Pancreas (tissue), 10 donors: ENCODE results near the gene GABARAP. TPM values are rescaled to one million over a fixed set of nuclear protein-coding genes. Genes with fewer than 3 reads are reported as not detected.
A peak's percentile ranks its signal among the peaks of the same experiment; 100 is the strongest.

Experiments
- ATAC-seq, 4 donors: fragments of 200-7000 bp; cut with Tn5 transposase; one replicate each; pipeline versions ENCODE4 v1.8.0 to v1.9.1; 2020; ENCODE audit warnings: mild to moderate bottlenecking in 4 of 4, moderate library complexity in 4 of 4
- DNase-seq, 6 donors: peaks; one replicate each; pipeline ENCODE4 v3.0.0-alpha.2; 2020
- FAIRE-seq: peaks from 2 replicates; lab custom pipeline; 2012; peaks lifted over from hg19 to GRCh38; lab: Jason Lieb, UNC
- H3K27ac ChIP-seq, 4 donors: fragments of 200-600 bp; sonication (generic); 1 replicate in 3 of 4; 2 replicates in 1 of 4; pipeline versions ENCODE4 v1.5.0 to v1.8.0; 2020
- H3K27me3 ChIP-seq, 4 donors: fragments of 200-600 bp; one replicate each; pipeline ENCODE4 v1.8.0; 2021
- H3K36me3 ChIP-seq, 3 donors: fragments of 200-600 bp; sonication (generic) in 1 of 3; one replicate each; pipeline versions ENCODE4 v1.5.0 to v1.8.0; 2020 to 2021
- H3K4me1 ChIP-seq, 3 donors: fragments of 200-600 bp; one replicate each; pipeline ENCODE4 v1.8.0; 2021
- H3K4me3 ChIP-seq, 4 donors: fragments of 200-600 bp; sonication (generic) in 2 of 4; one replicate each; pipeline versions ENCODE4 v1.5.0 to v1.8.0; 2020 to 2021
- H3K9me3 ChIP-seq, 4 donors: fragments of 200-600 bp; one replicate each; pipeline ENCODE4 v1.8.0; 2021
- CTCF ChIP-seq, 4 donors: fragments of 200-600 bp; sonication (generic) in 3 of 4; IDR thresholded peaks; one replicate each; pipeline versions ENCODE4 v1.5.0 to v1.8.0; 2021; ENCODE audit warnings: antibody characterized with exemption in 4 of 4
- WGBS, 2 donors: extraction: QIAGEN DNeasy Blood & Tissue Kit; methylation state at CpG; one replicate each; pipeline ENCODE4 v1.1.7; 2013; 5-methylcytosine and 5-hydroxymethylcytosine counted together
- intact Hi-C, 3 donors: fragments of 100-400 bp; cut with DNase I; formaldehyde crosslinking; loops; one replicate each; pipeline versions ENCODE4 v1.11.1 to v1.14.2; 2022
- polyA plus RNA-seq, 2 donors: library from polyadenylated mRNA; stranded (reverse); fragments of 200-250 nt; gene quantifications; one replicate each; pipeline ENCODE4 v1.2.3, GENCODE V29; 2013
- total RNA-seq, 6 donors: library from RNA; stranded (reverse); fragmentation: NEBNext Ultra II Directional in 4 of 6; extraction: Animal tissue kit (Norgen Biotek cat#: 25700) in 4 of 6; gene quantifications; one replicate each; pipeline versions ENCODE4 v1.2.1 to v1.2.4, GENCODE V29; 2021 to 2023
- donor health status: healthy with polysubstance abuse.
- donor health status: DM: no; HTN: no; CAD: no; lungs with moderate emphysema.
- donor health status: DM: no; HTN: no; CAD: no.
- donor health status: control.
- donor health status: control.
- donor health status: Bipolar disorder and iron deficiency.
- donor health status: DM: yes; HTN: yes; CAD: no.
- donor health status: DM: no; HTN: no; CAD: no.
- donor health status: DM: no; HTN: no; CAD: no.
- donor health status: DM: yes; HTN: yes; CAD: no.

Gene GABARAP
- total and polyA plus RNA-seq, 8 donors = 231 to 639 (median 312) TPM

- H3K36me3 ChIP-seq = no peaks in the 10 kb centered on the region
- WGBS, 2 donors = 81 to 82% methylated on average over 23 to 24 of the region's 24 CpGs
- intact Hi-C loops = no loop called here
- H3K27ac ChIP-seq = no peak overlapping the region
- H3K27me3 ChIP-seq = no peaks in the 10 kb centered on the region
- no peak for TF ChIP-seq CTCF (IDR thresholded peaks at IDR 0.05)
- no peaks in the 10 kb centered on the region for H3K4me1 ChIP-seq
- DNase-seq (peak in 2 of 6 donors; percentile 12 to 44), ATAC-seq (no peak), FAIRE-seq (no peak)
- no peaks in the 10 kb centered on the region for H3K9me3 ChIP-seq
- no peak overlapping the region for H3K4me3 ChIP-seq
Observed at GRCh38 chr17:7207120-7208001, 34.9 kb downstream of the GABARAP start.

GRCh38 chr17:7205561-7205960 lies 36.7 kb downstream of the GABARAP start:
- FAIRE-seq (no peak), ATAC-seq (no peak), DNase-seq (peak in 2 of 6 donors; percentile 9 to 16)
- H3K27me3 ChIP-seq = no peaks in the 10 kb centered on the region
- intact Hi-C loops = no loop called here
- no peaks in the 10 kb centered on the region for H3K36me3 ChIP-seq
- TF ChIP-seq CTCF (IDR thresholded peaks at IDR 0.05) = no peak
- H3K4me1 ChIP-seq = no peaks in the 10 kb centered on the region
- H3K27ac ChIP-seq = no peak overlapping the region
- H3K9me3 ChIP-seq = no peaks in the 10 kb centered on the region
- WGBS, 2 donors = 53 to 57% methylated on average over 14 to 15 of the region's 15 CpGs
- H3K4me3 ChIP-seq = peak overlapping the region in 2 of 4 donors; percentile 31 to 46

GRCh38 chr17:7204828-7205461 lies 37.3 kb downstream of the GABARAP start:
- intact Hi-C loops = no loop called here
- no peak for FAIRE-seq

GRCh38 chr17:7204336-7204735 lies 37.9 kb downstream of the GABARAP start:
- 70 to 84% methylated on average over 15 of the region's 15 CpGs for WGBS, 2 donors
- no peak overlapping the region for H3K4me3 ChIP-seq
- no peaks in the 10 kb centered on the region for H3K9me3 ChIP-seq
- no peak for FAIRE-seq
- intact Hi-C loops = no loop called here
- no peak for TF ChIP-seq CTCF (IDR thresholded peaks at IDR 0.05)
- peak in 3 of 4 donors; percentile 6 to 36 (median 32) for ATAC-seq
- no peaks in the 10 kb centered on the region for H3K4me1 ChIP-seq
- H3K36me3 ChIP-seq = no peaks in the 10 kb centered on the region
- peak in 2 of 6 donors; percentile 33 to 71 for DNase-seq
- H3K27me3 ChIP-seq = no peaks in the 10 kb centered on the region
- no peak overlapping the region for H3K27ac ChIP-seq

More at GRCh38 chr17:7204828-7205461, 37.3 kb downstream of the GABARAP start:
- no peaks in the 10 kb centered on the region for H3K27me3 ChIP-seq
- no peak overlapping the region for H3K27ac ChIP-seq
- no peaks in the 10 kb centered on the region for H3K4me1 ChIP-seq
- H3K9me3 ChIP-seq = no peaks in the 10 kb centered on the region
- DNase-seq (peak; percentile 77 to 89 (median 80)), ATAC-seq (peak; percentile 85 to 88 (median 88))
- H3K4me3 ChIP-seq = peak overlapping the region in 2 of 4 donors; percentile 31 to 46
- 2 to 3% methylated on average over 30 to 34 of the region's 34 CpGs for WGBS, 2 donors
- TF ChIP-seq CTCF (IDR thresholded peaks at IDR 0.05) = no peak
- H3K36me3 ChIP-seq = no peaks in the 10 kb centered on the region
